IMR-90 (cell line): Measurements from ENCODE around the gene PAXX. TPM values are rescaled to one million over a fixed set of nuclear protein-coding genes. Genes with fewer than 3 reads are reported as not detected.

Experiments used
- ATAC-seq: fragments of 200-7000 bp; cut with Tn5 transposase; 2 replicates; pipeline ENCODE4 v1.9.1; 2020; ENCODE audit warnings: low read depth, mild to moderate bottlenecking, moderate library complexity
- BruUV-seq: library from RNA; stranded (reverse); fragments of 400-500 nt; replicated peaks from 2 replicates; lab custom pipeline; 2021; lab: Mats Ljungman, UMichigan
- CTCF ChIA-PET: fragments of 300-600 bp; formaldehyde crosslinking; extraction: SDS; loops from one replicate; lab custom pipeline; 2021; ENCODE audit warnings: antibody characterized with exemption; lab: Yijun Ruan, JAX
- POLR2A ChIA-PET: fragments of 300-600 bp; sonication (Branson Sonifier 250); formaldehyde crosslinking; loops from one replicate; lab custom pipeline; 2022; ENCODE audit warnings: antibody characterized with exemption; ENCODE audit not compliant: unreplicated experiment; lab: Charles Lee
- DNase-seq: peaks from one replicate; pipeline ENCODE4 v3.0.0; 2013
- H2AFZ ChIP-seq: replicated peaks from 2 replicates; pipeline ENCODE3; 2013; ENCODE audit warnings: low read length, mild to moderate bottlenecking; ENCODE audit not compliant: poor library complexity
- H2AK5ac ChIP-seq: 2 replicates; pipeline ENCODE4 v1.6.1; 2013; ENCODE audit warnings: low read depth, low read length, inconsistent platforms
- H2AK9ac ChIP-seq: replicated peaks from 2 replicates; pipeline ENCODE3; 2013; ENCODE audit warnings: mild to moderate bottlenecking, low read depth, low read length, moderate library complexity; ENCODE audit not compliant: poor library complexity
- H2BK120ac ChIP-seq: 2 replicates; pipeline ENCODE4 v1.6.1; 2013; ENCODE audit warnings: low read depth, low read length, inconsistent platforms
- H2BK15ac ChIP-seq: 3 replicates; pipeline ENCODE4 v1.6.1; 2013; ENCODE audit warnings: low read depth, low read length, inconsistent platforms
- H2BK20ac ChIP-seq: 2 replicates; pipeline ENCODE4 v1.6.1; 2013; ENCODE audit warnings: low read depth, mild to moderate bottlenecking, inconsistent platforms, low read length, moderate library complexity
- H2BK5ac ChIP-seq: 2 replicates; pipeline ENCODE4 v1.6.1; 2013; ENCODE audit warnings: mild to moderate bottlenecking, low read depth, low read length, inconsistent platforms; ENCODE audit not compliant: poor library complexity, severe bottlenecking
- H3K14ac ChIP-seq: replicated peaks from 2 replicates; pipeline ENCODE4 v1.6.1; 2013; ENCODE audit warnings: low read depth, low read length, inconsistent platforms
- H3K18ac ChIP-seq: 2 replicates; pipeline ENCODE4 v1.6.1; 2013; ENCODE audit warnings: low read depth, low read length, control low read depth
- H3K23ac ChIP-seq: 2 replicates; pipeline ENCODE4 v1.6.1; 2013; ENCODE audit warnings: low read depth, low read length, inconsistent platforms
- H3K27ac ChIP-seq: 2 replicates; pipeline ENCODE4 v1.5.1; 2013; ENCODE audit warnings: mild to moderate bottlenecking, control low read depth, low read length; ENCODE audit not compliant: insufficient read depth
- H3K27me3 ChIP-seq: 2 replicates; pipeline ENCODE4 v1.6.1; 2013; ENCODE audit warnings: low read length; ENCODE audit not compliant: control insufficient read depth, insufficient read depth
- H3K36me3 ChIP-seq: 2 replicates; pipeline ENCODE4 v1.6.1; 2013; ENCODE audit warnings: low read length, mixed read lengths; ENCODE audit not compliant: control insufficient read depth, insufficient read depth
- H3K4ac ChIP-seq: 2 replicates; pipeline ENCODE4 v1.6.1; 2013; ENCODE audit warnings: low read depth, low read length, inconsistent platforms
- H3K4me1 ChIP-seq: 2 replicates; pipeline ENCODE4 v1.6.1; 2013; ENCODE audit warnings: low read length, mixed read lengths; ENCODE audit not compliant: control insufficient read depth, insufficient read depth
- H3K4me2 ChIP-seq: 2 replicates; pipeline ENCODE4 v1.6.1; 2013; ENCODE audit warnings: low read depth, mild to moderate bottlenecking, control low read depth, low read length, moderate library complexity
- H3K4me3 ChIP-seq: 2 replicates; pipeline ENCODE4 v1.5.1; 2013; ENCODE audit warnings: low read depth, mild to moderate bottlenecking, control low read depth, low read length, moderate library complexity; ENCODE audit not compliant: insufficient read depth
- H3K56ac ChIP-seq: 2 replicates; pipeline ENCODE4 v1.6.1; 2013; ENCODE audit warnings: low read length, inconsistent platforms; ENCODE audit not compliant: insufficient read depth; ENCODE audit errors: extremely low read depth
- H3K79me1 ChIP-seq, 2 experiments: 2 replicates each; pipeline ENCODE4 v1.6.1; 2013; ENCODE audit warnings: low read length in 2 of 2, inconsistent platforms in 1 of 2, low read depth in 1 of 2
- H3K9ac ChIP-seq: 2 replicates; pipeline ENCODE4 v1.6.1; 2013; ENCODE audit warnings: low read depth, low read length, control low read depth
- H3K9me1 ChIP-seq: 2 replicates; pipeline ENCODE4 v1.6.1; 2013; ENCODE audit warnings: low read length, inconsistent platforms; ENCODE audit not compliant: insufficient read depth
- H3K9me3 ChIP-seq: 2 replicates; pipeline ENCODE4 v1.6.1; 2013; ENCODE audit warnings: low read length; ENCODE audit not compliant: control insufficient read depth, insufficient read depth
- H4K20me1 ChIP-seq: 2 replicates; pipeline ENCODE4 v1.6.1; 2013; ENCODE audit warnings: low read length, inconsistent platforms; ENCODE audit not compliant: insufficient read depth
- H4K5ac ChIP-seq: 2 replicates; pipeline ENCODE4 v1.6.1; 2013; ENCODE audit warnings: mild to moderate bottlenecking, low read depth, low read length, control low read depth
- H4K8ac ChIP-seq, 2 experiments: 2 replicates each; pipeline ENCODE4 v1.6.1; 2013; ENCODE audit warnings: low read depth in 2 of 2, low read length in 2 of 2, control low read depth in 1 of 2, inconsistent platforms in 1 of 2
- H4K91ac ChIP-seq: 2 replicates; pipeline ENCODE4 v1.6.1; 2013; ENCODE audit warnings: low read depth, low read length, inconsistent platforms; ENCODE audit not compliant: insufficient read depth
- MXI1 ChIP-seq: IDR thresholded peaks from 2 replicates; pipeline ENCODE4 v1.6.1; 2012; ENCODE audit warnings: low read depth, mild to moderate bottlenecking, low read length, moderate library complexity, borderline replicate concordance
- RCOR1 ChIP-seq: IDR thresholded peaks from 2 replicates; pipeline ENCODE4 v1.6.1; 2012; ENCODE audit warnings: mild to moderate bottlenecking, low read length, improper control_type of control experiment; ENCODE audit not compliant: insufficient replicate concordance
- WGBS, 2 experiments: methylation state at CpG; one replicate each; pipeline versions ENCODE4 v1.1.5 to v1.1.7; 2013; ENCODE audit warnings: missing lambda C conversion rate in 2 of 2; ENCODE audit not compliant: insufficient read length in 1 of 2; ENCODE audit errors: extremely low coverage in 2 of 2; 5-methylcytosine and 5-hydroxymethylcytosine counted together
- dilution Hi-C: fragments of 300-500 bp; cut with HindIII; formaldehyde crosslinking; loops from one replicate; pipeline ENCODE4 v1.14.3; 2018; ENCODE audit warnings: low sequenced_read_pairs; ENCODE audit not compliant: unreplicated experiment
- in situ Hi-C: fragments of 300-500 bp; cut with MboI; formaldehyde crosslinking; loops from 3 replicates; pipeline ENCODE4 v1.14.3; 2019; ENCODE audit warnings: low sequenced_read_pairs, inconsistent platforms, mixed read lengths
- intact Hi-C: fragments of 100-400 bp; cut with micrococcal nuclease; formaldehyde crosslinking; loops from 2 replicates; pipeline ENCODE4 v1.10.0; 2022
- polyA plus RNA-seq, 3 experiments: library from polyadenylated mRNA; depleted of rRNA; stranded (reverse); fragments of >200 nt; gene quantifications; 2 replicates each; pipeline ENCODE4 v1.2.3, GENCODE V29; 2012; ENCODE audit warnings: low replicate concordance in 1 of 3
- total RNA-seq: library from RNA; depleted of rRNA; stranded (reverse); fragments of >200 nt; gene quantifications from 2 replicates; pipeline ENCODE4 v1.2.3, GENCODE V29; 2012

The PAXX gene
- total and polyA plus RNA-seq, 2 of the 4 experiments (the other 2 are of a cell fraction): 5.7 to 24.6 TPM

- BruUV-seq: no TSS peak
- peaks cover 1% of the 10 kb centered on the region; the same call in 1 of the 2 replicates for H3K36me3 ChIP-seq
- no peak overlapping the region for H3K4ac ChIP-seq
- TF ChIP-seq MXI1 (no peak), RCOR1 (no peak)
- in situ Hi-C loops (no loop called here), dilution Hi-C loops (no loop called here), intact Hi-C loops (no loop called here)
- no peak overlapping the region for H3K4me2 ChIP-seq
- H2AK9ac ChIP-seq: no peak overlapping the region
- H4K5ac ChIP-seq: no peak overlapping the region
- no peak overlapping the region for H3K27ac ChIP-seq
- peaks cover 6% of the 10 kb centered on the region for H3K4me1 ChIP-seq
- DNase-seq: no peak
- CTCF ChIA-PET: no interaction called here
- H2BK20ac ChIP-seq: no peak overlapping the region
- no peak overlapping the region for H4K8ac ChIP-seq
- H3K9me1 ChIP-seq: peaks cover 3% of the 10 kb centered on the region; the same call in 1 of the 2 replicates
- no peak overlapping the region for H2AK5ac ChIP-seq
- peaks cover 6 to 15% of the 10 kb centered on the region in 2 experiments; a peak in 3 of 4 replicates for H3K79me1 ChIP-seq
- no peak for ATAC-seq
- H3K23ac ChIP-seq: no peak overlapping the region
- POLR2A ChIA-PET: no interaction called here
- WGBS, 2 experiments: 40% methylated on average over 1 of the region's 4 CpGs; no CpG with 5 or more reads in 1 of the 2 experiments
- peaks cover 6% of the 10 kb centered on the region for H3K9me3 ChIP-seq
- H3K4me3 ChIP-seq: no peak overlapping the region
- H3K9ac ChIP-seq: no peak overlapping the region
- no peak overlapping the region for H4K91ac ChIP-seq
- H2BK120ac ChIP-seq: no peak overlapping the region
- H2BK5ac ChIP-seq: no peak overlapping the region
- H3K56ac ChIP-seq: no peak overlapping the region
- no peak overlapping the region for H3K18ac ChIP-seq
- no peak overlapping the region for H2BK15ac ChIP-seq
- H2AFZ ChIP-seq: no peak overlapping the region
- H3K14ac ChIP-seq: no peak overlapping the region
- H4K20me1 ChIP-seq: no peaks in the 10 kb centered on the region
- H3K27me3 ChIP-seq: peaks cover 43% of the 10 kb centered on the region
These were observed 3.4 kb upstream of the PAXX start for GRCh38 chr9:136988872-136989271.
